HEK293T (cell line): ENCODE results near the gene GALNT11.
A peak's percentile ranks its signal among the peaks of the same experiment; 100 is the strongest.

ENCODE experiments used
- CTCF ChIA-PET: fragments of 350-600 bp; formaldehyde crosslinking; extraction: SDS; loops from one replicate; lab custom pipeline; 2021; ENCODE audit warnings: antibody characterized with exemption, inconsistent platforms; lab: Yijun Ruan, JAX
- POLR2A ChIA-PET: fragments of 350-600 bp; formaldehyde crosslinking; extraction: SDS; loops from one replicate; lab custom pipeline; 2020; ENCODE audit warnings: antibody characterized with exemption, inconsistent platforms; lab: Yijun Ruan, JAX
- DNase-seq: peaks from one replicate; pipeline ENCODE4 v3.0.0; 2012; ENCODE audit warnings: mixed read lengths; ENCODE audit errors: extremely low spot score
- ARNT ChIP-seq: fragments of 450-650 bp; IDR thresholded peaks from 2 replicates; pipeline ENCODE4 v1.6.1; 2017; ENCODE audit warnings: mild to moderate bottlenecking
- BHLHE40 ChIP-seq: fragments of 450-650 bp; IDR thresholded peaks from 2 replicates; pipeline ENCODE4 v1.6.1; 2016; ENCODE audit warnings: mild to moderate bottlenecking, moderate library complexity, borderline replicate concordance
- CTBP1 ChIP-seq: fragments of 450-650 bp; IDR thresholded peaks from 2 replicates; pipeline ENCODE4 v1.6.1; 2016; ENCODE audit warnings: borderline replicate concordance
- ELF4 ChIP-seq: fragments of 450-650 bp; IDR thresholded peaks from 2 replicates; pipeline ENCODE4 v1.6.1; 2017; ENCODE audit warnings: antibody characterized with exemption
- FOXA1 ChIP-seq: fragments of 450-650 bp; IDR thresholded peaks from 2 replicates; pipeline ENCODE4 v1.6.1; 2016; ENCODE audit warnings: mild to moderate bottlenecking
- FOXK2 ChIP-seq: fragments of 450-650 bp; IDR thresholded peaks from 2 replicates; pipeline ENCODE4 v1.6.1; 2016; ENCODE audit warnings: mild to moderate bottlenecking
- FOXM1 ChIP-seq: fragments of 450-650 bp; IDR thresholded peaks from 2 replicates; pipeline ENCODE4 v1.6.1; 2017; ENCODE audit warnings: mild to moderate bottlenecking, borderline replicate concordance
- HDGF ChIP-seq: fragments of 450-650 bp; IDR thresholded peaks from 2 replicates; pipeline ENCODE4 v1.6.1; 2017; ENCODE audit warnings: antibody characterized with exemption, borderline replicate concordance
- L3MBTL2 ChIP-seq: fragments of 450-650 bp; conservative IDR thresholded peaks from 2 replicates; pipeline ENCODE4 v1.6.1; 2016; ENCODE audit warnings: mild to moderate bottlenecking
- LEF1 ChIP-seq: fragments of 450-650 bp; IDR thresholded peaks from 2 replicates; pipeline ENCODE4 v1.6.1; 2017; ENCODE audit warnings: mild to moderate bottlenecking, borderline replicate concordance
- NFRKB ChIP-seq: fragments of 450-650 bp; IDR thresholded peaks from 2 replicates; pipeline ENCODE4 v1.6.1; 2016; ENCODE audit warnings: mild to moderate bottlenecking, moderate library complexity
- SP1 ChIP-seq: fragments of 450-650 bp; IDR thresholded peaks from 2 replicates; pipeline ENCODE4 v1.6.1; 2017
- SUZ12 ChIP-seq: fragments of 450-650 bp; IDR thresholded peaks from 2 replicates; pipeline ENCODE4 v1.6.1; 2016; ENCODE audit warnings: mild to moderate bottlenecking
- TARDBP ChIP-seq: fragments of 450-650 bp; IDR thresholded peaks from 2 replicates; pipeline ENCODE4 v1.6.1; 2016
- ZNF384 ChIP-seq: fragments of 450-650 bp; IDR thresholded peaks from 2 replicates; pipeline ENCODE4 v1.6.1; 2016
- TF ChIP-seq, protein P1 (sequence below): fragments of 450-650 bp; IDR thresholded peaks from 2 replicates; pipeline ENCODE4 v1.6.1; 2016

Gene GALNT11

GRCh38 chr7:152046531-152046930, 21.1 kb downstream of the GALNT11 start:
- DNase-seq, result no peak
- TF ChIP-seq SUZ12 (no peak), CTBP1 (no peak), ZNF384 (no peak), FOXK2 (no peak), NFRKB (no peak), BHLHE40 (no peak)
- CTCF ChIA-PET, result no interaction called here
- POLR2A ChIA-PET, result no interaction called here

GRCh38 chr7:152048051-152048450, 22.6 kb downstream of the GALNT11 start:
- CTCF ChIA-PET, result no interaction called here
- POLR2A ChIA-PET, result no interaction called here
- TF ChIP-seq BHLHE40 (no peak), CTBP1 (no peak), ZNF384 (no peak), TARDBP (no peak), FOXM1 (no peak), LEF1 (no peak), FOXA1 (no peak), NFRKB (no peak), HDGF (no peak), ARNT (no peak), ELF4 (no peak), SP1 (no peak), L3MBTL2 (no peak), SUZ12 (no peak), FOXK2 (no peak)
- TF ChIP-seq, protein P1, sequence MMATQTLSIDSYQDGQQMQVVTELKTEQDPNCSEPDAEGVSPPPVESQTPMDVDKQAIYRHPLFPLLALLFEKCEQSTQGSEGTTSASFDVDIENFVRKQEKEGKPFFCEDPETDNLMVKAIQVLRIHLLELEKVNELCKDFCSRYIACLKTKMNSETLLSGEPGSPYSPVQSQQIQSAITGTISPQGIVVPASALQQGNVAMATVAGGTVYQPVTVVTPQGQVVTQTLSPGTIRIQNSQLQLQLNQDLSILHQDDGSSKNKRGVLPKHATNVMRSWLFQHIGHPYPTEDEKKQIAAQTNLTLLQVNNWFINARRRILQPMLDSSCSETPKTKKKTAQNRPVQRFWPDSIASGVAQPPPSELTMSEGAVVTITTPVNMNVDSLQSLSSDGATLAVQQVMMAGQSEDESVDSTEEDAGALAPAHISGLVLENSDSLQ, result no peak
- no peak for DNase-seq

GRCh38 chr7:152050547-152050971, 25.1 kb downstream of the GALNT11 start:
- CTCF ChIA-PET, result no interaction called here
- DNase-seq, result no peak
- POLR2A ChIA-PET, result no interaction called here
- TF ChIP-seq LEF1 (no peak), ELF4 (no peak), ARNT (no peak), ZNF384 (no peak), CTBP1 (no peak), HDGF (no peak), L3MBTL2 (no peak), FOXA1 (no peak)
- TF ChIP-seq, protein P1, result no peak

- ChIA-PET POLR2A (no interaction called here), CTCF (no interaction called here)
- TF ChIP-seq FOXM1, result no peak
- TF ChIP-seq FOXK2, result no peak
- TF ChIP-seq L3MBTL2, result no peak
- TF ChIP-seq LEF1, result no peak
- no peak for TF ChIP-seq ZNF384
- TF ChIP-seq, protein P1, result no peak
- no peak for TF ChIP-seq SUZ12
- no peak for TF ChIP-seq TARDBP
- no peak for TF ChIP-seq ARNT
- TF ChIP-seq FOXA1, result no peak
- no peak for TF ChIP-seq ELF4
- no peak for TF ChIP-seq CTBP1
- TF ChIP-seq NFRKB, result no peak
- no peak for TF ChIP-seq SP1
- TF ChIP-seq BHLHE40, result no peak
- no peak for DNase-seq
Measured at GRCh38 chr7:152051968-152052367, 26.5 kb downstream of the GALNT11 start.

- TF ChIP-seq FOXM1 (no peak), TARDBP (no peak)
- TF ChIP-seq, protein P1, result peak; percentile 79
- POLR2A ChIA-PET, result no interaction called here
- CTCF ChIA-PET, result no interaction called here
- no peak for DNase-seq
Measured at GRCh38 chr7:152052771-152053170, 27.3 kb downstream of the GALNT11 start.

DNA sequence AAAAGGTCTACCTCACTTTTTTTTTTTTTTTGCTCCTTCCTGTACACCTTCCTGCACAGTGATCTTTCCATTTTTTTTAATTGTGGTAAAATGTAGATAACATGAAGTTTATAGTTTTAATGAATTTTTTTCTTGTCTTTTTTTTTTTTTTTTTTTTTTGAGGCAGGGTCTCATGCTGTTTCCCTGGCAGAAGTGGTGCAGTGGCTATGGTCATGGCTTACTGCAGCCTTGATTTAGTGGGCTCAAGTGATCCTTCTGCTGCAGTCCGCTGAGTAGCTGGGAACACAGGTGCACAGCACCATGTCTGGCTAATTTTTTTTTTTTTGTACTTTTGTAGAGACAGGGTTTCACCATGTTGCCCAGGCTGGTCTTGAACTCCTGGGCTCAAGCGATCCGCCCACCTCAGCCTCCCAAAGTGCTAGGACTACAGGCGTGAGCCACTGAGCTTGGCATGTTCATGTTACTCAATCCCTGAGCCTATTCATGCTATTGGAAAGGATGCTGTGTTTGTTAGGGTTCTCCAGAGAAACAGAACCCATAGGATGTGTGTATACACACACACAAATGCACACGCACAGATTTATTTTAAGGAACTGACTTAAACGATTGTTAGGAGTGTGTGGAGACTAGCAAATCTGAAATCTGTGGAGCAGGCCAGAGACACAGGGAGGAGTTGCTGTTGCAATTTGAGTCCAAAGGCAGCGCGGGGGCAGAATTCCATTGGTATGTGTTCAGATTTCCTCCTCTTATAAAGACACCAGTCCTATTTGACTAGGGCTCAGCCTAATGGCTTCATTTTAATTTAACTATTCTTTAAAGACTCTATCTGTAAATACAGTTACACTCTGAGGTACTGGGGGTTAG, 29.1 kb downstream of the GALNT11 start:
- CTCF ChIA-PET, result interaction anchor here (0.7 kb wide), 1 partner anchor 975 kb away, joined by 4 read pairs; no protein-coding TSS in a partner anchor
- POLR2A ChIA-PET, result no interaction called here
- TF ChIP-seq SUZ12 (no peak), FOXA1 (no peak), SP1 (no peak), ZNF384 (peak; percentile 30)
- DNase-seq, result no peak
